Gastrocnemius medialis (tissue), 4 donors: Measurements from ENCODE around the gene PWWP2B. TPM values are rescaled to one million over a fixed set of nuclear protein-coding genes. Genes with fewer than 3 reads are reported as not detected.
A peak's percentile ranks its signal among the peaks of the same experiment; 100 is the strongest.

ENCODE experiments used
- ATAC-seq, 2 donors: fragments of 150-250 bp; one replicate each; pipeline ENCODE4 v1.9.1; 2016
- DNase-seq, 2 donors: peaks; one replicate each; pipeline ENCODE4 v3.0.0-alpha.2; 2019
- H3K27ac ChIP-seq, 4 donors: fragments of 200-600 bp; sonication (generic); 1 replicate in 1 of 4; 2 replicates in 3 of 4; pipeline ENCODE4 v1.5.1; 2016 to 2018; ENCODE audit warnings: mild to moderate bottlenecking in 2 of 4, moderate library complexity in 1 of 4
- H3K27me3 ChIP-seq, 3 donors: fragments of 200-600 bp; sonication (generic) in 2 of 3; 1 replicate in 1 of 3; 2 replicates in 2 of 3; pipeline versions ENCODE4 v1.5.1 to v1.6.0; 2016 to 2019; ENCODE audit warnings: mild to moderate bottlenecking in 1 of 3, moderate library complexity in 1 of 3
- H3K36me3 ChIP-seq, 2 donors: fragments of 200-600 bp; sonication (generic) in 1 of 2; one replicate each; pipeline ENCODE4 v1.5.1; 2017 to 2018
- H3K4me1 ChIP-seq, 2 donors: fragments of 200-600 bp; sonication (generic) in 1 of 2; one replicate each; pipeline ENCODE4 v1.5.1; 2016 to 2017; ENCODE audit warnings: mild to moderate bottlenecking in 2 of 2
- H3K4me3 ChIP-seq, 4 donors: fragments of 200-600 bp; sonication (generic) in 3 of 4; 1 replicate in 1 of 4; 2 replicates in 3 of 4; pipeline ENCODE4 v1.5.1; 2016 to 2019; ENCODE audit warnings: mild to moderate bottlenecking in 2 of 4
- H3K9me3 ChIP-seq, 3 donors: fragments of 200-600 bp; sonication (generic) in 2 of 3; 1 replicate in 1 of 3; 2 replicates in 2 of 3; pipeline ENCODE4 v1.5.1; 2016 to 2019
- POLR2A ChIP-seq, 2 donors: fragments of 450-650 bp; IDR thresholded peaks; one replicate each; pipeline ENCODE4 v1.6.1; 2017; ENCODE audit warnings: antibody characterized with exemption in 2 of 2, mild to moderate bottlenecking in 2 of 2, moderate library complexity in 2 of 2
- in situ Hi-C, 4 donors: fragments of 200-750 bp; cut with MboI; loops; one replicate each; pipeline versions ENCODE4 v1.15.0 to v1.8.0; 2017; ENCODE audit warnings: low sequenced_read_pairs in 4 of 4
- intact Hi-C: fragments of 100-400 bp; cut with DNase I; formaldehyde crosslinking; loops from one replicate; pipeline ENCODE4 v1.15.1; 2023; ENCODE audit warnings: low total_unique reads
- total RNA-seq, 4 donors: library from RNA; depleted of rRNA; stranded (reverse); fragments of >200 nt; gene quantifications; one replicate each; pipeline versions ENCODE4 v1.1.0 to v1.2.3, GENCODE V29; 2016
- TF ChIP-seq, protein P1 (sequence below), 5 experiments: fragments of 450-650 bp in 3 of 5; fragments of 200-600 bp in 2 of 5; sonication (generic) in 2 of 5; IDR thresholded peaks in 4 of 5; conservative IDR thresholded peaks in 1 of 5; 1 replicate in 4 of 5; 2 replicates in 1 of 5; pipeline ENCODE4 v1.5.1; 2016 to 2019; ENCODE audit warnings: antibody characterized with exemption in 5 of 5, mild to moderate bottlenecking in 3 of 5, moderate library complexity in 3 of 5

PWWP2B gene
- total RNA-seq, 4 donors from 2014 or later, result 22.7 to 30.9 (median 24.4) TPM

DNA sequence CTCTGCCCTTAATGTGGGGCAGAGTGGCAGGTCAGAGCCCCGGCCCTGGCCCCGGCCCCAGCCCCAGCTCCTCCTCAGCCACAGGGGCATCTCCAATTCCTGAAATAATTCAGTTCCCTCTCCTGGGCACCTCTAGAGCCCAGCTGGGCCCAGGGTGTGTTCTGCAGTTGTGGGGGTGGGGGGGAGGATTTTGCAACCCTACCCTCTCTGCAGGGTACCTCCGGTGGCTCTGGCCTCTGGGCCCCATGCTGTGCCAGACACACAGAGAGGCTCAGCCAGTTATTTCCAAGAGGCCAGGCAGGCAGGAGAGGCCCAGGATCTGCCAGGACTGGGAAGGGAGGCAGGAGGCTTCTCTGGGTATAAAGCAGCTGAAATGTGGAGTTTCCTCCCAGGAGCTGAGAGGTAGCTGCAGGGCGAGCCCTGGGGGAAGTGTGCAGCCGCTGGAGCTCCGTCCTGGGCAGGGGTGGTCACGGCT is 47.9 kb downstream of the PWWP2B start:
- intact Hi-C loops, result no loop called here
- Histone ChIP-seq H3K36me3 (no peaks in the 10 kb centered on the region), H3K9me3 (no peaks in the 10 kb centered on the region), H3K27ac (no peak overlapping the region), H3K4me3 (no peak overlapping the region), H3K27me3 (no peaks in the 10 kb centered on the region), H3K4me1 (peaks cover 0 to 16% of the 10 kb centered on the region in 2 donors)
- in situ Hi-C loops, result loop anchor here in 1 of 4 donors (5.0 kb wide), 1 partner anchor 53 kb away; no protein-coding TSS in a partner anchor
- no peak for TF ChIP-seq POLR2A (IDR thresholded peaks at IDR 0.05)
- TF ChIP-seq, protein P1, sequence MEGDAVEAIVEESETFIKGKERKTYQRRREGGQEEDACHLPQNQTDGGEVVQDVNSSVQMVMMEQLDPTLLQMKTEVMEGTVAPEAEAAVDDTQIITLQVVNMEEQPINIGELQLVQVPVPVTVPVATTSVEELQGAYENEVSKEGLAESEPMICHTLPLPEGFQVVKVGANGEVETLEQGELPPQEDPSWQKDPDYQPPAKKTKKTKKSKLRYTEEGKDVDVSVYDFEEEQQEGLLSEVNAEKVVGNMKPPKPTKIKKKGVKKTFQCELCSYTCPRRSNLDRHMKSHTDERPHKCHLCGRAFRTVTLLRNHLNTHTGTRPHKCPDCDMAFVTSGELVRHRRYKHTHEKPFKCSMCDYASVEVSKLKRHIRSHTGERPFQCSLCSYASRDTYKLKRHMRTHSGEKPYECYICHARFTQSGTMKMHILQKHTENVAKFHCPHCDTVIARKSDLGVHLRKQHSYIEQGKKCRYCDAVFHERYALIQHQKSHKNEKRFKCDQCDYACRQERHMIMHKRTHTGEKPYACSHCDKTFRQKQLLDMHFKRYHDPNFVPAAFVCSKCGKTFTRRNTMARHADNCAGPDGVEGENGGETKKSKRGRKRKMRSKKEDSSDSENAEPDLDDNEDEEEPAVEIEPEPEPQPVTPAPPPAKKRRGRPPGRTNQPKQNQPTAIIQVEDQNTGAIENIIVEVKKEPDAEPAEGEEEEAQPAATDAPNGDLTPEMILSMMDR (IDR thresholded peaks at IDR 0.05 in 4 of 5, conservative IDR thresholded peaks at IDR 0.05 in 1 of 5), result no peak
- no peak for ATAC-seq
- no peak for DNase-seq

DNA sequence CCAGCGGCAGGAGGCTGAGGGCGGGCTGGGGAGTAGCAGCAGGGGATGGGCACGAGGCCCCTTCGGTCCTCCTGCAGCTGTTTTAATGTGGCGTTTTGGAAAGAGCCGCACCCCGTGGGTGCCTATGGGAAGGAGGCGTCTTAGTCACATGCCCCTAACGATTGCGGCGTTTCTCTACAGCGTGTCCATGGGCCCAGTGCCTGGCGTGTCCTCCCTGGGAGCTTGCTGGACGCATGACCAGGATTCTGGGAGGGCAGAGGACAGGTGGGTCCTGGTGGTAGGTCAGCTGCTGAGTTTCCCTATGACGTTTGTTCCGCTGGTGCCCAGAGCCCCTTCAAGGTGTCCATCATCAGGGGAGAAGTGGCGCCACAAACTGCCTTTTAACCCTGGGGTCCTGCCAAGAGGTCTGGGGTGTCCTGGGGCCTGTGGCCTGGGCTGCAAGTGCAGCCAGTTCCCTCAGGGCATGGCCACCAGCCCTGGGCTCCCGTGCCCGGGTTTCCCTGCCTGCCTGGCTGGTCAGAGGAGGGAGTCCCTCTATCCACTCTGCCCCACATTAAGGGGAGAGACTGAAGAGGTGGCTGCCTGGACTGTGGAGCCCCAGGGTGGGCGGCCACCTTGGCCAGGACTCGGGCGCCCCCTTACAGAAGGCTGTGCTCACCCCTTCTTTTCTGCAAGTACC is 48.7 kb downstream of the PWWP2B start:
- H3K4me3 ChIP-seq, result no peak overlapping the region
- no peak overlapping the region for H3K27ac ChIP-seq
- H3K36me3 ChIP-seq, result no peaks in the 10 kb centered on the region
- no peak for DNase-seq
- H3K27me3 ChIP-seq, result no peaks in the 10 kb centered on the region
- in situ Hi-C loops (no loop called here), intact Hi-C loops (no loop called here)
- no peak for ATAC-seq
- H3K4me1 ChIP-seq, result peaks cover 0 to 16% of the 10 kb centered on the region in 2 donors
- H3K9me3 ChIP-seq, result no peaks in the 10 kb centered on the region
- TF ChIP-seq, protein P1 (IDR thresholded peaks at IDR 0.05 in 4 of 5, conservative IDR thresholded peaks at IDR 0.05 in 1 of 5), result no peak
- no peak for TF ChIP-seq POLR2A (IDR thresholded peaks at IDR 0.05)

DNA sequence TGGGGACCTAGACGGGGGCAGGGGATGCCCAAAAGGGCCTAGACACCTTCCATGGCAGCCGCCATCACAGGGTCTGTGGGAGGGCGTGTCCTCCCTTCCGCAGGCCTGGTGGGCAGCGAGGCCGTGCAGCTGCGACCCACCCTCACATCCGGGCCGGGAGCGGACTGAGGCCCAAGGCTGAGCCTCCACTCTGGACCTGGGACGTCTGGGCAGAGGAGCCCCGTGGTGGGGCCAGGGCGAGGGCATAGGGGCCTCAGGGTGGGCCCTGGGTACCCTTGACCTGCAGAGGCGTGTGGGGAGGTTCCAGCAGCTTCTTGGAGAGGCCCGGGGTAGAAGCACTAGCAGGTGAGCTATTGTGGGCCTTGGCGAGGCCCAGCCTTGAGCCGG is 49.2 kb downstream of the PWWP2B start:
- TF ChIP-seq POLR2A (IDR thresholded peaks at IDR 0.05), result no peak
- TF ChIP-seq, protein P1 (IDR thresholded peaks at IDR 0.05 in 4 of 5, conservative IDR thresholded peaks at IDR 0.05 in 1 of 5), result no peak
- H3K9me3 ChIP-seq, result no peaks in the 10 kb centered on the region
- no peak for ATAC-seq

DNA sequence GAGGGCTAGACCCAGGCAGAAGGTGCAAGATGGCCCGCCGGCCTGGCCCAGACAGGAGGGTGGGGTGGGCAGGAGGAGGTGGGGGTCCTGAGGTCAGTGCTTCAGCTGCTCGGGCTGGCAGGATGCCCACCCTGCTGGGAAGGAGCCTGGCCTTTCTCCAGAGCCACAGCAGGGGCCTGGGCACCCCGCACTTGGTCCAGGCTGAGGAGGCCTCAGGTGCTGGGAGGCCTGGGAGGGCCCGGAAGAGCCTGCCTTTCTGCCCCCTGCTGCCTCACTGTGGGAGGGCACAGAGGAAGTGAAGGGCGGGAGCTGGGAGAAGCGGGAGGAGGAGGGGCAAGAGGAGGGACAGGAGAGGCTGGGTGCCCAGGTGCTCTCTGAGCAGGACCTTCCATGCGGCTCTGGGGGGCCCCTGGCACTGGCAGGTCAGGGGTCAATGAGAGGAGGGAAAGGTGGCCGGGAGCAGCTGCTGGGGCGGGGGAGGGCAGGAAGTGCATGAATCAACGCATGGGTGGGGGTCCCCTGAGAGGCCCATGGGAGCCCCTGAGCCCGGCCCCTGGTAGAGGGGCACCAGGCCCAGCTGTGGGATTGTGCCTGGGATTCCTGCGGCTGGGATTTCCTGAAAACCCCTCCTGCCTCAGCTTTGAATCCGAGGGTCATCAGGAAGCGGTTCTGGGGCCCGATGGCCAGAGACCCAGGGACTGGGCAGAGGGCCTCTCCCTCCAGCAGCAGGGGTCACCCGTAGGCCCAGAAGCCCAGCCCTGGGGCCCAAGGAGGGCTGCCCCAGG is 49.9 kb downstream of the PWWP2B start:
- ATAC-seq (peak in 1 of 2 donors; percentile 16), DNase-seq (no peak)
- Histone ChIP-seq H3K9me3 (no peaks in the 10 kb centered on the region), H3K4me1 (peaks cover 0 to 16% of the 10 kb centered on the region in 2 donors), H3K4me3 (no peak overlapping the region), H3K27ac (peak overlapping the region in 1 of 4 donors; percentile 51), H3K27me3 (no peaks in the 10 kb centered on the region), H3K36me3 (no peaks in the 10 kb centered on the region)
- intact Hi-C loops, result no loop called here
- in situ Hi-C loops, result no loop called here
- TF ChIP-seq POLR2A (IDR thresholded peaks at IDR 0.05), result no peak
- TF ChIP-seq, protein P1 (IDR thresholded peaks at IDR 0.05 in 4 of 5, conservative IDR thresholded peaks at IDR 0.05 in 1 of 5), result peak in 2 of 5 experiments; percentile 30 to 32

More for the DNA sequence above, 49.2 kb downstream of the PWWP2B start:
- Histone ChIP-seq H3K4me1 (peaks cover 0 to 16% of the 10 kb centered on the region in 2 donors), H3K36me3 (no peaks in the 10 kb centered on the region), H3K27me3 (no peaks in the 10 kb centered on the region), H3K27ac (no peak overlapping the region), H3K4me3 (no peak overlapping the region)
- no peak for DNase-seq
- in situ Hi-C loops, result no loop called here
- intact Hi-C loops, result no loop called here
